Activated CD4-positive, alpha-beta T cell treated with anti-CD3 and anti-CD28 coated beads, Interleukin-2, amount 10 ng/mL, durations not matched to agents 7 days and 5 days (primary cell): ENCODE results near the gene SPCS2. TPM values are rescaled to one million over a fixed set of nuclear protein-coding genes. Genes with fewer than 3 reads are reported as not detected.
A peak's percentile ranks its signal among the peaks of the same experiment; 100 is the strongest.
"Not testable (repeated sequence)": the region's sequence is repeated elsewhere in the genome, so short reads cannot be mapped to it uniquely, and the experiment has no call there.

Experiments
- CTCF ChIA-PET: fragments of 350-600 bp; sonication (Branson Sonifier 250); formaldehyde crosslinking; loops from one replicate; lab custom pipeline; 2021; ENCODE audit warnings: antibody characterized with exemption; lab: Charles Lee
- POLR2A ChIA-PET: fragments of 350-600 bp; sonication (Branson Sonifier 250); formaldehyde crosslinking; loops from one replicate; lab custom pipeline; 2021; ENCODE audit warnings: antibody characterized with exemption; lab: Charles Lee
- DNase-seq: peaks from one replicate; pipeline ENCODE4 v3.0.0-alpha.2; 2020
- H3K27ac Mint-ChIP-seq: one replicate; pipeline ENCODE4 v1.8.0; 2021; ENCODE audit warnings: mild to moderate bottlenecking, moderate library complexity, mixed read lengths
- H3K27me3 Mint-ChIP-seq: one replicate; pipeline ENCODE4 v1.8.0; 2021; ENCODE audit warnings: mixed read lengths
- H3K36me3 Mint-ChIP-seq: one replicate; pipeline ENCODE4 v1.8.0; 2021; ENCODE audit warnings: low read depth, mixed read lengths
- H3K4me1 Mint-ChIP-seq: one replicate; pipeline ENCODE4 v1.8.0; 2021; ENCODE audit warnings: mixed read lengths
- H3K4me3 Mint-ChIP-seq: one replicate; pipeline ENCODE4 v1.8.0; 2021; ENCODE audit warnings: mild to moderate bottlenecking, moderate library complexity, mixed read lengths
- H3K9me3 Mint-ChIP-seq: one replicate; pipeline ENCODE4 v1.8.0; 2021; ENCODE audit warnings: mixed read lengths
- total RNA-seq, 2 experiments: library from RNA; stranded (reverse); gene quantifications; one replicate each; pipeline ENCODE4 v1.2.3, GENCODE V29; 2021

Gene SPCS2
- total RNA-seq, 2 experiments from 2014 or later: 170 to 186 TPM

DNA sequence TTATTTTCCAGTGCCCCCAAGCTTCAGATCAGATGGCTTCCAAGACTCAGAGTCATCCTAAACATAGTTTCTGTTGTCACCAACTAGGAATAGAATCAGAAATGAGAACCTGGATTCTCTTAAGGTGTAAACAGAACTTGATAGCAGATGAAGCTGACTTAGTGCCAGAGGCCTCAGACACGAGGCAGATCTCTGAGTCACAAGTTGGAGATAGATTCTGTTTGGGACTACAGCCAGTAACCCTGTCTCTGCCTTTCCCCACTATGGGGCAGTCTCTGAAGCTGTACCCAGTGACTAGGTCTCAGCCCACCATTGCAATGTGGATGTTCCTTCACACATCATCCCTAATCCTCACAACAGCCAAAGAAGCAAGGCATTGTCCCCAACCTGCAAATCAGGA, 65.1 kb downstream of the SPCS2 start:
- Mint-ChIP-seq H3K9me3 (peaks cover 6% of the 10 kb centered on the region), H3K36me3 (peaks cover 11% of the 10 kb centered on the region)

DNA sequence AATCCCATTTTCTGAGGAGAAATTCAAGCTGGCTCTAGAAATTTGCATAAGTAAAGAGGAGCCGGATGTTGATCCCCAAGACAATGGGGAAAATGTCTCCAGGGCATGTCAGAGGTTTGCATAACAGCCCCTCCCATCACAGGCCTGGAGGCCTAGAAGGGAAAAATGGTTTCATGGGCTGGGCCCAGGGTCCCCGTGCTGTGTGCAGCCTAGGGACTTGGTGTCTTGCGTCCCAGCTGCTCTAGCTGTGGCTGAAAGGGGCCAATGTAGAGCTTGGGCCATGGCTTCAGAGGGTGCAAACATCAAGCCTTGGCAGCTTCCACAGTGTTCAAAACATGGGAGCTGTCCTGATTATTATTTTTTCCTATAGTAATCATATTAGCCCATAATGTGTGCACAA, 70.1 kb downstream of the SPCS2 start:
- H3K4me1 Mint-ChIP-seq, H3K36me3 Mint-ChIP-seq, DNase-seq, POLR2A ChIA-PET, H3K27me3 Mint-ChIP-seq, H3K27ac Mint-ChIP-seq, H3K4me3 Mint-ChIP-seq, H3K9me3 Mint-ChIP-seq: not testable (repeated sequence)
- CTCF ChIA-PET: interaction anchor here (0.9 to 1.3 kb wide), 2 partner anchors 121 to 224 kb away, joined by 3 read pairs; no protein-coding TSS in a partner anchor

More for the DNA sequence above, 65.1 kb downstream of the SPCS2 start:
- H3K27me3 Mint-ChIP-seq: no peaks in the 10 kb centered on the region
- no peak for DNase-seq
- H3K27ac Mint-ChIP-seq: no peak overlapping the region
- no peaks in the 10 kb centered on the region for H3K4me1 Mint-ChIP-seq
- POLR2A ChIA-PET: no interaction called here
- no peak overlapping the region for H3K4me3 Mint-ChIP-seq
- CTCF ChIA-PET: interaction anchor here (1.9 to 3.0 kb wide), 2 partner anchors 8 to 18 kb away, joined by 6 to 19 read pairs; no protein-coding TSS in a partner anchor

DNA sequence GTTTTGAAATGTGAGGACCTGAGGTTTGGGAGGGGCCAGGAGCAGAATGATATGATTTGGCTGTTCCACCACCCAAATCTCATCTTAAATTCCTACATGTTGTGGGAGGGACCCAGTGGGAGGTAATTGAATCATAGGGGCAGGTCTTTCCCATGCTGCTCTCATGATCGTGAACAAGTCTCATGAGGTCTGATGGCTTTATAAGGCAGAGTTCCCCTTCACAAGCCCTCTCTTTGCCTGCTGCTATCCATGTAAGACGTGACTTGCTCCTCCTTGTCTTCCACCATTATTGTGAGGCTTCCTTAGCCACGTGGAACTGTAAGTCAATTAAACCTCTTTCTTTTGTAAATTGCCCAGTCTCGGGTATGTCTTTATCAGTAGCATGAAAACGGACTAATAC, 71.3 kb downstream of the SPCS2 start:
- H3K4me1 Mint-ChIP-seq, H3K4me3 Mint-ChIP-seq, POLR2A ChIA-PET, H3K27me3 Mint-ChIP-seq, H3K27ac Mint-ChIP-seq, H3K36me3 Mint-ChIP-seq, H3K9me3 Mint-ChIP-seq, DNase-seq: not testable (repeated sequence)
- CTCF ChIA-PET: interaction anchor here (0.6 to 1.1 kb wide), 3 partner anchors 12 to 225 kb away, joined by 3 read pairs; no protein-coding TSS in a partner anchor

DNA sequence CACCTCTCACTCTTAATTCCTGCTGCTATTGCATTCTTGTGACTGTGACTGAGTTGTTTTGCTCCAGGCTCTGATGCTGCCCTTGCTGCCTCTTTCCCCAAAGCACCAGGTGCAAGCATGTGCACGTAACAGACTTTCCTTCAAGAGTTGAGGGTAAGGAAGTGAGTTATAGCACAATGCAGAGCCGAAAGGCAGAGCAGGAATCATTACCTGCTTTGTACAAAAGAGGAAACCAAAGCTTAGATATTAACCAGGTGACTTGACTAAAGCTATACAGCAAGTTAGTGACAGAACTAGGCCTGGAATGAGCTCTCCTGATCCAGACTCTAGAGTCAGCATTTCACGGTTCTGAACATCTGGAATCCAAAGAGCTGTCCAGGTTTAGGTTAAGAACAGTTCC, 73.2 kb downstream of the SPCS2 start:
- POLR2A ChIA-PET: no interaction called here
- Mint-ChIP-seq H3K27me3 (no peaks in the 10 kb centered on the region), H3K36me3 (peaks cover 7% of the 10 kb centered on the region), H3K27ac (no peak overlapping the region), H3K4me1 (no peaks in the 10 kb centered on the region), H3K4me3 (no peak overlapping the region), H3K9me3 (peaks cover 6% of the 10 kb centered on the region)
- no peak for DNase-seq
- CTCF ChIA-PET: interaction anchor here (0.6 to 2.8 kb wide), 19 partner anchors 9 to 255 kb away, joined by 3 to 19 read pairs (median 4); no protein-coding TSS in a partner anchor

DNA sequence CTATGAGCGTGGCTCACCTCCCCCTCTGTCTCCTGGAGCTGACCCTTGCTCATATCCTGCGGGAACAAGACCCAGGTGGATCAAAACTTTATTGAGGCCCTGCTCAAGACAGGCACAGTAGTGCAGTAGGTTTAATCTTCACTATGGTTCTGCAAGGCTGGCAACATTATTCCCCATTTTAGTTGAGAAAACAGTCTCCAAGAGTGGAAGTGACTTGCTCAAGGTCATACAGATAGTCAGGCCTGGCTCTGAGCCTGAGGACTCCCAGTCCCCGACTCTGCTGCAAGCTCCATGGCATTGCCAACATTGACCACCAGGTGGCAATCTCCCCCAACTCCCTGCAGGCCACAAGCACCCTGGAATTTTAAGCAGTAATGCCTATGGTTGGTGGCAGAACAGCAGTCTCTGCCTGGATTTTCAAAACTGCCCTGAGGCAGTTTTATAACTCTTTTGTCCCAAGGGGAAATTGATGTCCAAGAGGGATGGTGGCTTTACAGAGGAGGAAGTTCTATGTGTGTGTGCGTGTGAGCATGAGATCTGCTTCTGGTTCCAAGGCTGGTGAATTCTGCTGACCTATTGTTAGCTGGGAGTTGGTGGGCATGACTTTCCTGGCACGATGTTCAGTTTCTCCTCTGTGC, 73.8 kb downstream of the SPCS2 start:
- Mint-ChIP-seq H3K36me3 (peaks cover 7% of the 10 kb centered on the region), H3K4me3 (no peak overlapping the region), H3K4me1 (no peaks in the 10 kb centered on the region), H3K9me3 (peaks cover 6% of the 10 kb centered on the region), H3K27ac (no peak overlapping the region), H3K27me3 (no peaks in the 10 kb centered on the region)
- peak; percentile 75 for DNase-seq
- CTCF ChIA-PET: interaction anchor here (0.6 to 2.8 kb wide), 20 partner anchors 9 to 255 kb away, joined by 3 to 19 read pairs (median 4); no protein-coding TSS in a partner anchor
- POLR2A ChIA-PET: no interaction called here

DNA sequence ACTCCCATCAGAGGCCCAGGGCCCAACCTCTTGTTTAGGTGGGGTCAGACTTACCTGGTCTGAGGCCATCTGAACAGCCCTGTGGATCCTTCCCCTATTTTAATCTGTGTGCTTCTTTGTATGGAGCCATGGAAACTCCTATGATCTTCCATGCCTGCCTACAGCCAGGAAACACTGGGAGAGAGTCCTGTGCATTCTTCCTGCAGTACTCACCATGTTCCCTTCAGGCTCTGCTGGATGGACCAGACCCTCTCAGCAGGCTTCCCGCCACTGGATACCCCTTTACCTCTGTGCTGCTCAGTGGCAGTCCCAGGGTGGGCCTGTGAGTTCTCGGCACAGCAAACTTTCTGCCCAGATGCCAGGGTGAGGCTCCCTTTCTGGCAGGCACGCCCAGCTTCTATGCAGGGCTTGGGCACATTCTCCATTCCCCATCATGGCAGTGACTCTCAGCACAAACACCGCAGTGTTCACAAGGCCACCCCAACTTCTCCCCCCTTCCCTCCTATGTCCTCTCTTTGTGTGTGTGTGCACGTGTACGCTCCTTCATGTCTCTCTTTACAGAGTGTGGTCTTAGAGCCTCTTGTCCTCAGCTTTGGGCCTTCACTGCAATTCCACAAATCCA, 74.5 kb downstream of the SPCS2 start:
- ChIA-PET POLR2A (no interaction called here), CTCF (interaction anchor here (1.1 to 2.8 kb wide), 12 partner anchors 8 to 225 kb away, joined by 3 to 19 read pairs (median 4); no protein-coding TSS in a partner anchor)
- Mint-ChIP-seq H3K4me3 (no peak overlapping the region), H3K27ac (no peak overlapping the region), H3K36me3 (peaks cover 4% of the 10 kb centered on the region), H3K9me3 (peaks cover 4% of the 10 kb centered on the region), H3K27me3 (no peaks in the 10 kb centered on the region), H3K4me1 (no peaks in the 10 kb centered on the region)
- DNase-seq: no peak

DNA sequence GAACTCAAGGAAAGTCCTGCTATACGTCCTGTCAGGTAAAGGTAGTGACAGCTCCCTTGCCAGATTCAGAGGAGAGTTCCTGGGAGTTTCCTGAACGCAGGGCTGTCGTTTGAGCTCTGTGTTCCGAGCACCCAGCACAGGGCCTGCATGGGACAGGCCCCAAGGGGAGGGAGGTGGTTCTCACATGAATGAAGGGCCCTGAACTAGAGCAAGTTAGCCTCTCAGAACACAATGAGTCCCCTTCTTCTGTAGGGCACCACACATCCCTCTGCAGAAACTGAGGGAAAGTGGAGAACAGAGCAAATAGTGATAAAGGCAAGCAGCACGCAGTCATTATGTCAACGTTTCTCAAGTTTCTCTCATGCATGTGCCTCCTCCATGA, 75.0 kb downstream of the SPCS2 start:
- no peaks in the 10 kb centered on the region for H3K27me3 Mint-ChIP-seq
- CTCF ChIA-PET: interaction anchor here (1.1 to 2.3 kb wide), 5 partner anchors 7 to 218 kb away, joined by 3 to 17 read pairs (median 3); no protein-coding TSS in a partner anchor
- POLR2A ChIA-PET: no interaction called here
- no peaks in the 10 kb centered on the region for H3K4me1 Mint-ChIP-seq
- H3K36me3 Mint-ChIP-seq: no peaks in the 10 kb centered on the region
- DNase-seq: no peak
- H3K4me3 Mint-ChIP-seq: no peak overlapping the region
- H3K9me3 Mint-ChIP-seq: no peaks in the 10 kb centered on the region
- H3K27ac Mint-ChIP-seq: no peak overlapping the region

DNA sequence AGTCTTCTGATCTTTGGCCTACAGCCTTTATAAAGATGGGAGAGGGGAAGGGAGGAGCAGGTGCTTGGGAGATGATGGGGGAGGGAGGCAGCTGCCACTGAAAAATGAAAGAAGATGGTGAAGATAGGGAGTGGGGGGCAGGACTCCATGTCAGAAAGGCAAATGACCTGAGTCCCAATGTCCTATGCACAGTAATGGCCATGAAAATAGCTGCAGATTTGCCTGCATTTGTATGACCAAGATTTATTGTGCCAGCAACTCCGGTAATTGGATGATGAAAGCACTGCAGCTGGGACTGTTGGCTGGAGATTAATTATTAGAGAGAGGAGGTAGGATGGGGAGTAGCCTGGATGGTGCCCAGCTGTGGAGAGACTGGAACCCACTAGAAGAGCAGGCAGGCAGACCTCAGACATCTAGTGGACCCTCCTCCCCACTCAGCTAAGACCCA, 75.7 kb downstream of the SPCS2 start:
- ChIA-PET CTCF (interaction anchor here (1.1 to 2.3 kb wide), 2 partner anchors 43 to 217 kb away, joined by 3 to 7 read pairs; no protein-coding TSS in a partner anchor), POLR2A (no interaction called here)
- Mint-ChIP-seq H3K4me3 (no peak overlapping the region), H3K4me1 (no peaks in the 10 kb centered on the region), H3K36me3 (no peaks in the 10 kb centered on the region), H3K9me3 (no peaks in the 10 kb centered on the region), H3K27me3 (no peaks in the 10 kb centered on the region), H3K27ac (no peak overlapping the region)
- no peak for DNase-seq

DNA sequence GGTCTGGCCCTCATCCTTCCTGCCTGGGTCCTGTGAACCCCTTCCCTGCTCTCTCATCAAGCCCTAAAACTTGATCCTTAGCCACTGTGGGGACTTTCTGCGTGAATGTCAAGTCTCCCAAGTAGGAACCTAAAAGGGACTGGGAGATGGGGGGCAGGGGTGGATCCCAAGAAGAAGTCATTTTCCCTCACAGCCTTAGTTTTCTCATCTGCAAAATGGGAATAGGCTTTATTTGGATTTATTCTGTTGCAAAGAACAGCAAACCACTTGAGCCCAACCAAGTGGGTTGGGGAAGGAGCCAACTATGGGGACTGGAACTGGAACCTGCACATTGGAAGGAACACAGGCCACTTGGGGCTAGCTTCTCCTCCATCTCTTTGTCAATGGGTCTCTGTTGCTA, 76.5 kb downstream of the SPCS2 start:
- no peaks in the 10 kb centered on the region for H3K9me3 Mint-ChIP-seq
- no peak overlapping the region for H3K4me3 Mint-ChIP-seq
- CTCF ChIA-PET: interaction anchor here (0.6 to 2.3 kb wide), 3 partner anchors 44 to 722 kb away, joined by 3 to 7 read pairs (median 5); no protein-coding TSS in a partner anchor
- no peak overlapping the region for H3K27ac Mint-ChIP-seq
- POLR2A ChIA-PET: no interaction called here
- DNase-seq: no peak
- H3K27me3 Mint-ChIP-seq: no peaks in the 10 kb centered on the region
- H3K4me1 Mint-ChIP-seq: no peaks in the 10 kb centered on the region
- H3K36me3 Mint-ChIP-seq: no peaks in the 10 kb centered on the region

DNA sequence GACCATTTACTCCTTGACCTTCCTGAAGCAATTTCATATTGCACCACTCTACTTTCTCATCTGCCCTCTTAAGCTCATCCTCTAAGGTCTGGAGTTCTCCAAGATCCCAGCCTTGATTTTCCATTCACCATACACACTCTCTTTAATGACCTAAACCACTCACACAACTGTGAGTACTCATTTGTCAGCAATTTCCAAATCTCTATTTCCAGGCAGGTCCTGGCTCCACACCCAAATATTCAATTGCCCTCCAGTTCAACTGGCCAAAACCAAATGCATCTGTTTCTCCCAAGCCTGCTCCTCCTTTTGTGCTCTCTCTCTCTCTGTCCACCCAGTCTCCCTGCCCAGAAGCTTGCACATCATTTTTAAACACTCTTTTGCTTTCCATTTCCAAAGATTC, 79.3 kb downstream of the SPCS2 start:
- Mint-ChIP-seq H3K4me1 (no peaks in the 10 kb centered on the region), H3K4me3 (no peak overlapping the region), H3K27ac (no peak overlapping the region), H3K27me3 (no peaks in the 10 kb centered on the region), H3K9me3 (no peaks in the 10 kb centered on the region), H3K36me3 (no peaks in the 10 kb centered on the region)
- CTCF ChIA-PET: interaction anchor here (1.3 kb wide), 1 partner anchor 19 kb away, joined by 3 read pairs; no protein-coding TSS in a partner anchor
- no peak for DNase-seq
- POLR2A ChIA-PET: no interaction called here

Other genes with a start within 250 kb of the SPCS2 start
- gene CHRDL2, start 217.8 kb upstream of the SPCS2 start, total RNA-seq: not detected
- gene RNF169, start 200.4 kb upstream of the SPCS2 start, total RNA-seq: 10 to 100 TPM; 16.4 to 17.4 TPM
- 10 to 100 TPM in 1 of 2 experiments, 1 to 10 TPM in 1; 7.1 to 10.7 TPM for gene XRRA1, start 175 bp upstream of the SPCS2 start, total RNA-seq
- 10 to 100 TPM; 10.9 to 12.5 TPM for gene NEU3, start 39.7 kb downstream of the SPCS2 start, total RNA-seq
- gene OR2AT4, start 147.6 kb downstream of the SPCS2 start, total RNA-seq: not detected
- under 1 TPM in 1 of 2 experiments, not detected in 1; 0.37 TPM for gene SLCO2B1, start 201.8 kb downstream of the SPCS2 start, total RNA-seq